Transverse colon (tissue), 4 donors: ENCODE data around the gene ALS2.

Experiments used
- CTCF ChIP-seq, 5 experiments: fragments of 200-600 bp in 3 of 5; fragments of 450-650 bp in 2 of 5; sonication (generic) in 3 of 5; IDR thresholded peaks; 1 replicate in 2 of 5; 2 replicates in 3 of 5; pipeline ENCODE4 v1.5.1; 2016 to 2017; ENCODE audit warnings: antibody characterized with exemption in 5 of 5, inconsistent platforms in 3 of 5, mild to moderate bottlenecking in 2 of 5, moderate library complexity in 1 of 5
- POLR2AphosphoS5 ChIP-seq, 3 donors: sonication (generic); formaldehyde crosslinking; IDR thresholded peaks; one replicate each; pipeline ENCODE4 v1.6.1; 2016; ENCODE audit warnings: antibody characterized with exemption in 3 of 3

- TF ChIP-seq CTCF (IDR thresholded peaks at IDR 0.05) (no peak), POLR2AphosphoS5 (IDR thresholded peaks at IDR 0.05) (no peak)
Observed at GRCh38 chr2:201824212-201824611, 43.5 kb upstream of the ALS2 start.
